Activated CD8-positive, alpha-beta memory T cell treated with anti-CD3 and anti-CD28 coated beads, Interleukin-2, amount 10 ng/mL, durations not matched to agents 7 days and 5 days (primary cell): ENCODE results near the gene TMEM191C. TPM values are rescaled to one million over a fixed set of nuclear protein-coding genes. Genes with fewer than 3 reads are reported as not detected.
"Not testable (repeated sequence)": the region's sequence is repeated elsewhere in the genome, so short reads cannot be mapped to it uniquely, and the experiment has no call there.

Source experiments
- ATAC-seq: fragments of 150-1000 bp; cut with Tn5 transposase; one replicate; pipeline ENCODE4 v1.10.0; 2021; ENCODE audit warnings: moderate library complexity
- CTCF ChIA-PET: fragments of 350-600 bp; sonication (Branson Sonifier 250); formaldehyde crosslinking; loops from one replicate; lab custom pipeline; 2021; ENCODE audit warnings: antibody characterized with exemption; lab: Charles Lee
- DNase-seq: peaks from one replicate; pipeline ENCODE4 v3.0.0-alpha.2; 2020
- H3K27ac Mint-ChIP-seq: one replicate; pipeline ENCODE4 v1.8.0; 2021; ENCODE audit warnings: mild to moderate bottlenecking, mixed read lengths
- H3K27me3 Mint-ChIP-seq: one replicate; pipeline ENCODE4 v1.8.0; 2021; ENCODE audit warnings: mixed read lengths
- H3K36me3 Mint-ChIP-seq: one replicate; pipeline ENCODE4 v1.8.0; 2021; ENCODE audit warnings: mild to moderate bottlenecking, mixed read lengths
- H3K4me1 Mint-ChIP-seq: one replicate; pipeline ENCODE4 v1.8.0; 2021; ENCODE audit warnings: mixed read lengths
- H3K4me3 Mint-ChIP-seq: one replicate; pipeline ENCODE4 v1.8.0; 2021; ENCODE audit warnings: mild to moderate bottlenecking, moderate library complexity, mixed read lengths
- H3K9me3 Mint-ChIP-seq: one replicate; pipeline ENCODE4 v1.8.0; 2022; ENCODE audit warnings: low read depth, mixed read lengths
- total RNA-seq, 2 experiments: library from RNA; stranded (reverse); gene quantifications; one replicate each; pipeline ENCODE4 v1.2.3, GENCODE V29; 2021

Gene TMEM191C
- total RNA-seq, 2 experiments from 2014 or later, result 0.99 to 1.1 TPM

DNA sequence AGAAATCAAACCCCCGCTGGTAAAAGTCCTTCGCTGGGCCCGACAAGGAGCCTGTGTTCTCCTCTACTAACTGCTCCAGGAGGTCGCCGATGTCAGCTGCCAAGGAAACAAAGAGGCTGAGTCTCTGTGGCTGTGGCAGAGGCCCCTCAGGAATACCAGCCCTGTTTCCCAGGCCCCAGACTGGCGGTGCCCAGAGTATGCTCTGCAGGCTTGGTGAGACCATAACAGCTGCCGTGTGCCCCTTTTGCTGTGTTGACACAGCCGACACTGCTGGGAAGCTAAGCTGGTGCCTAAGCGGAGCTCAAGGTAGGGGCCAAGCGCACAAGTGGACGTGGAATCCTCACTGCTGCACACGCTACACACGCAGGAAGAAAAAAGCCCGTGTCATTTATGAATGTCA is 16.9 kb downstream of the TMEM191C start:
- H3K4me1 Mint-ChIP-seq, H3K9me3 Mint-ChIP-seq, CTCF ChIA-PET, H3K27ac Mint-ChIP-seq, H3K27me3 Mint-ChIP-seq, ATAC-seq, H3K36me3 Mint-ChIP-seq, H3K4me3 Mint-ChIP-seq, DNase-seq: not testable (repeated sequence)

DNA sequence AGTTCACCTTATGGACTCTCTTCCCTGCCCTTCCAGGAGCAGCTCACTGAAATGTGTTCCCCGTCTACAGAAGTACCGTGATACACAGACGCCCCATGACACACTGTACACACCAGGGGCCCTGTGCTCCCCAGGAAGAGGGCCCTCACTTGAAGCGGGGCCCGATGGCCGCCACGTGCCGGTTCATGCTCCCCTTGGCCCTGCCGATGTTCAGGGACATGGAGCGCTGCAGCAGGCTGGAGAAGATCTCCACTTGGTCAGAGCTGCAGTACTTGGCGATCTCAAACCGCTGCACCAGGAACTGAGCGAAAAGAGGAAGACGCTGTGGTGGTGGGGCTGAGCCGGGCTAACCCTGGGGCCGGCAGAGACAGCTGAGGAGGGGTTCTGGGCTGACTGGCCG is 20.5 kb downstream of the TMEM191C start:
- ATAC-seq, H3K27me3 Mint-ChIP-seq, H3K9me3 Mint-ChIP-seq, H3K27ac Mint-ChIP-seq, H3K36me3 Mint-ChIP-seq, DNase-seq, CTCF ChIA-PET, H3K4me3 Mint-ChIP-seq, H3K4me1 Mint-ChIP-seq: not testable (repeated sequence)

DNA sequence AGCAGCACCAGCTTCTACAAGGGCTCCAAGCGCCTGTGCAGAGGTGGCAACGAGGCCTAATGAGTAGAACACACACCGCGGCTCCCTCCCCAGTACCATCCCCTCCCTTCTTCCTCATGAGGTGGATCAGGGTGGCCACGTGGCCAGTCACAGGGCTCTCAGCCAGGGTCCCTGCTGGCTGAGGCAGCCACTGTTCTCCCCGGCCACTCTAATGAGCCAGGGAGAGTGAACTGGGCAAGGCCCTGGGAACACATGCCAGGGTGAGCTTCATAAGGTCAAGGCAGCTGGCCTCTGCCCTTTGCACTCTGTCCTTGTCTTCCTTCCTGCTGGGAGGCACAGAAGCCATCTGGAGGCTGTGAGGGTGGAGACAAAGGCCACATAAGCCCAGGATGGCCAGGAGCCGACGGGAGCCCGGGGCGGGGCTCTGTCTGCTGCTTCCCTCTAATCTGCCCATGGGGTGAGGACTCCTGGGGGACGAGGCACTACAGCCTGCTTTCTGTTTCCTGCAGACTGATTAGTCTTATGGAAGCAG is 22.0 kb downstream of the TMEM191C start:
- H3K36me3 Mint-ChIP-seq, CTCF ChIA-PET, ATAC-seq, H3K9me3 Mint-ChIP-seq, H3K4me1 Mint-ChIP-seq, H3K27me3 Mint-ChIP-seq, H3K4me3 Mint-ChIP-seq, H3K27ac Mint-ChIP-seq, DNase-seq: not testable (repeated sequence)

- DNase-seq, ATAC-seq, H3K9me3 Mint-ChIP-seq, H3K27ac Mint-ChIP-seq, H3K27me3 Mint-ChIP-seq, CTCF ChIA-PET, H3K36me3 Mint-ChIP-seq, H3K4me1 Mint-ChIP-seq, H3K4me3 Mint-ChIP-seq: not testable (repeated sequence)
These were observed 23.4 kb downstream of the TMEM191C start for GRCh38 chr22:21490556-21490955.

GRCh38 chr22:21492271-21492670 is 25.1 kb downstream of the TMEM191C start:
- H3K36me3 Mint-ChIP-seq, CTCF ChIA-PET, H3K9me3 Mint-ChIP-seq, DNase-seq, H3K4me1 Mint-ChIP-seq, H3K4me3 Mint-ChIP-seq, H3K27ac Mint-ChIP-seq, ATAC-seq, H3K27me3 Mint-ChIP-seq: not testable (repeated sequence)

DNA sequence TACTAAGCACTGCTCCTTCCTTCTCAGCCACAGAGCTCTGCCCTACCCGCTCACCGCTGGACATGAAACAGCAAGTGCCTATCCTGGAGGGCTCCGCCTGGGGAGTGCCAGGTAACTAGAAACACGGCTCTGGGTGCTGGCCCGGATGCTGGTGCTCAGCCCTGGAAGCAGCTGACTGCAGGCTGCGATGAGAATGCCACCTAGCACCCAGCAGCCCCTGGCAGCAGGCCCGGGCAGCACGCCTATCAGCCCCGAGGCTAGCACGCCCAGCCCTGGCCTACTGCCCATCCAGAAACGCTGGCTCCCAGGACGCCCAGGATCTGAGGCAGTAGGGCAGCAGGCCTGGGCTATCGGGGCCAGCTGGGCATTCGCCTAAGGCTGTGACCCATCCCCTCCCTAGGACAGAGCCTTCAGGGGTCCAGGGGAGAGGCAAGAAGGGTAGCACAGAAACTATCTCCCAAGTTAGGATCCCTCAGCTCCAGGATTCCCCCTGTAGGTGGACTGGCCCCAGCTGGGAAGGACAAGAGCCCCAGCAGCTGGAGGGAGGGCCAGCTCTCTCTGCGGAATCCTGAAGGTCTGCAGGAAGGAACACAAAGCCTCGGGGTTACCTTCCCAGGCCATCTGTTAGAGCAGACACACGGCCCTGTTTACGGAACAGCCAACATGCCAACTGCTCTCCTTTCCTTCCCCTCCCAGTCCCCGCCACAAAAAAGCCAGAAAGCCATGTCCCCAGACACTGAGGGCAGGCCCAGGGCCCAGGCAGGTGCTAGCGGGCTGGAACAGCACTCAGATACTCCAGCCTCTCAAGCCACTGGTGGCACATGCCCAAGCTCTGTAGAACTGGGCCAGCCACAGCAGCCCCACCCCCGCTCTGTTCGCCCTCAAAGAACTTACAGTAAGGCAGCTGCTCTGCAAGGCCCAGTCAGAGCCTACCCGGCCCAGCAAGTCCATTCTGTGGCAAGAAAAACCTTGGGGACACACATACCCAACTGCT is 26.9 kb downstream of the TMEM191C start:
- H3K36me3 Mint-ChIP-seq, ATAC-seq, H3K9me3 Mint-ChIP-seq, H3K4me3 Mint-ChIP-seq, CTCF ChIA-PET, H3K4me1 Mint-ChIP-seq, DNase-seq, H3K27me3 Mint-ChIP-seq, H3K27ac Mint-ChIP-seq: not testable (repeated sequence)

- DNase-seq, H3K27ac Mint-ChIP-seq, H3K9me3 Mint-ChIP-seq, ATAC-seq, CTCF ChIA-PET, H3K4me3 Mint-ChIP-seq, H3K27me3 Mint-ChIP-seq, H3K36me3 Mint-ChIP-seq, H3K4me1 Mint-ChIP-seq: not testable (repeated sequence)
These were observed 30.8 kb downstream of the TMEM191C start for GRCh38 chr22:21497984-21498383.

- H3K4me1 Mint-ChIP-seq, H3K27me3 Mint-ChIP-seq, CTCF ChIA-PET, H3K4me3 Mint-ChIP-seq, H3K36me3 Mint-ChIP-seq, H3K27ac Mint-ChIP-seq, ATAC-seq, H3K9me3 Mint-ChIP-seq, DNase-seq: not testable (repeated sequence)
These were observed 31.3 kb downstream of the TMEM191C start for GRCh38 chr22:21498489-21498888.

DNA sequence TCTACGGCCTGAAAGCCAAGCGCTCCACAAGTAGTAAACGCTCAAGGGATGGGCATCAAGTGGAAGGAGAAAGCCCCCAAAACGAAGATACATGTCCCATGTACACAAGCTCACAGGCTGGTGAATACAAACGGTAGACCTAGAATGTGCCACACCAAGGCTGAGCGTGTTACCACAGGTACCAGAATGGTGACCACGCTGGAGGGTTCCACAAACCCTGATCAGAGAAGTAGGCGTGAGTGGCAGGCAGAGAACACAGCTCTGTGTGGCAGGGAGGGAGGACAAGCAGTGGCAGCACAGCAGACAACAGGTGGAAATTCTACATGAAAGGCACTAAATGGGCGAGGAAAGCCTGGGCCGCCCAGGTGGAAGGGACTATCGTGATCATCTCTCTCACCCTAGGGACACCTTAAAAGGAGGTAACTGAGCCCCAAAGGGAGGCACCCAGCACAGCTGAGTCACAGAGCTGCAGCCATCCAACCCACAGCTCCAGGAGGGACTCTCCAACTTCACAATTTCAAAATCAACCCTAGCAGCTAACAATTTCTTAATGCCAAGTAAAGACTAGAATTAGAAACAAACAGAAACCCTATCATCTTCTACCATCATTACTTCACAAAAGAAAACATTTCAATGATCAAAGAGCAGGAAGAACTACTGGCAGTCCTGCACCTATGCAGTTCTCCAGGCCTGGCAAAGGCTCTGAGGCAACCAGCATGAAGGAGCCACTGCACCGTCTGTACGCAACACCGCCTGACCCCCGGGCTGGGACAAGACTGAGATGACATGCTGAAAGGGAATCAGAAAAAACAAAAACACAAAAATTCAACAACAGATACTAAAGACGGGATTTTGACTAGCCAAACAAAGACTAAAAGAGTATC is 32.7 kb downstream of the TMEM191C start:
- H3K4me3 Mint-ChIP-seq, DNase-seq, H3K4me1 Mint-ChIP-seq, H3K36me3 Mint-ChIP-seq, H3K27ac Mint-ChIP-seq, H3K9me3 Mint-ChIP-seq, CTCF ChIA-PET, H3K27me3 Mint-ChIP-seq: not testable (repeated sequence)
- ATAC-seq, result peak; percentile 36

GRCh38 chr22:21510397-21510796 is 43.2 kb downstream of the TMEM191C start:
- H3K36me3 Mint-ChIP-seq, DNase-seq, CTCF ChIA-PET, H3K27me3 Mint-ChIP-seq, H3K4me1 Mint-ChIP-seq, H3K4me3 Mint-ChIP-seq, H3K27ac Mint-ChIP-seq, ATAC-seq, H3K9me3 Mint-ChIP-seq: not testable (repeated sequence)

- H3K9me3 Mint-ChIP-seq, H3K36me3 Mint-ChIP-seq, H3K4me1 Mint-ChIP-seq, H3K4me3 Mint-ChIP-seq, H3K27me3 Mint-ChIP-seq, CTCF ChIA-PET, ATAC-seq, DNase-seq, H3K27ac Mint-ChIP-seq: not testable (repeated sequence)
These were observed 44.8 kb downstream of the TMEM191C start for GRCh38 chr22:21512022-21512421.

GRCh38 chr22:21514117-21514516 is 46.9 kb downstream of the TMEM191C start:
- not testable (repeated sequence) for H3K27ac Mint-ChIP-seq, H3K27me3 Mint-ChIP-seq

GRCh38 chr22:21515234-21515633 is 48.0 kb downstream of the TMEM191C start:
- CTCF ChIA-PET, H3K9me3 Mint-ChIP-seq, ATAC-seq, H3K36me3 Mint-ChIP-seq, DNase-seq, H3K27ac Mint-ChIP-seq, H3K27me3 Mint-ChIP-seq, H3K4me1 Mint-ChIP-seq, H3K4me3 Mint-ChIP-seq: not testable (repeated sequence)

More at GRCh38 chr22:21514117-21514516, 46.9 kb downstream of the TMEM191C start:
- H3K36me3 Mint-ChIP-seq, H3K4me3 Mint-ChIP-seq, DNase-seq, CTCF ChIA-PET, H3K9me3 Mint-ChIP-seq, H3K4me1 Mint-ChIP-seq: not testable (repeated sequence)
- ATAC-seq, result peak; percentile 31
